IPS DF 6.9 (cell line): ENCODE measurements around the gene VASH1.

ENCODE experiments used
- DNase-seq: peaks from one replicate; pipeline ENCODE4 v3.0.0-alpha.2; 2013; ENCODE audit warnings: low read depth, low spot score
- H3K27ac ChIP-seq: one replicate; pipeline ENCODE4 v1.5.1; 2013; ENCODE audit warnings: low read length, control low read depth
- H3K27me3 ChIP-seq: 2 replicates; pipeline ENCODE4 v1.6.1; 2013; ENCODE audit warnings: mild to moderate bottlenecking, low read length; ENCODE audit not compliant: control insufficient read depth, insufficient read depth
- H3K36me3 ChIP-seq: 2 replicates; pipeline ENCODE4 v1.6.1; 2013; ENCODE audit warnings: low read length; ENCODE audit not compliant: control insufficient read depth, insufficient read depth
- H3K4me1 ChIP-seq: 2 replicates; pipeline ENCODE4 v1.6.1; 2013; ENCODE audit warnings: low read length; ENCODE audit not compliant: control insufficient read depth, insufficient read depth
- H3K4me3 ChIP-seq: 2 replicates; pipeline ENCODE4 v1.5.1; 2013; ENCODE audit warnings: mild to moderate bottlenecking, low read length
- H3K9me3 ChIP-seq: 2 replicates; pipeline ENCODE4 v1.6.1; 2013; ENCODE audit warnings: low read length, inconsistent platforms; ENCODE audit not compliant: control insufficient read depth, insufficient read depth
- WGBS: extraction: QIAGEN DNeasy Blood & Tissue Kit; methylation state at CpG from one replicate; pipeline ENCODE4 v1.1.7; 2013; ENCODE audit warnings: mixed read lengths, missing lambda C conversion rate; ENCODE audit not compliant: insufficient read length, insufficient coverage; 5-methylcytosine and 5-hydroxymethylcytosine counted together

VASH1 gene

GRCh38 chr14:76812422-76813383, 51.4 kb downstream of the VASH1 start, which contains the start of gene ANGEL1:
Gene ANGEL1 (minus strand): TSS chr14:76812882. CDS start chr14:76812827, 55 bp downstream.
- no peaks in the 10 kb centered on the region for H3K27me3 ChIP-seq
- no peaks in the 10 kb centered on the region for H3K4me1 ChIP-seq
- no CpG with 5 or more reads among the region's 69 CpGs for WGBS
- peak within 1 kb of the TSS; percentile 74; the same call in 1 of the 2 replicates for H3K4me3 ChIP-seq
- H3K9me3 ChIP-seq: no peaks in the 10 kb centered on the region
- H3K27ac ChIP-seq: no peak within 1 kb of the TSS
- H3K36me3 ChIP-seq: peaks cover 3% of the 10 kb centered on the region; the same call in 1 of the 2 replicates
- peak; percentile 95 for DNase-seq

- Histone ChIP-seq H3K4me1 (no peaks in the 10 kb centered on the region), H3K36me3 (no peaks in the 10 kb centered on the region), H3K27me3 (no peaks in the 10 kb centered on the region), H3K4me3 (no peak overlapping the region), H3K9me3 (no peaks in the 10 kb centered on the region; the same call in 1 of the 2 replicates), H3K27ac (no peak overlapping the region)
- no CpG with 5 or more reads among the region's 7 CpGs for WGBS
- DNase-seq: no peak
Measured at GRCh38 chr14:76814726-76815645, 53.7 kb downstream of the VASH1 start.

GRCh38 chr14:76820700-76821099, 59.4 kb downstream of the VASH1 start:
- DNase-seq: no peak
- H3K9me3 ChIP-seq: no peaks in the 10 kb centered on the region; the same call in 1 of the 2 replicates
- H3K4me3 ChIP-seq: no peak overlapping the region
- WGBS: no CpG with 5 or more reads among the region's 2 CpGs
- H3K4me1 ChIP-seq: no peaks in the 10 kb centered on the region
- H3K36me3 ChIP-seq: no peaks in the 10 kb centered on the region
- no peak overlapping the region for H3K27ac ChIP-seq
- H3K27me3 ChIP-seq: no peaks in the 10 kb centered on the region

GRCh38 chr14:76826122-76826521, 64.9 kb downstream of the VASH1 start, which contains the start of gene LRRC74A:
Gene LRRC74A (plus strand): TSS chr14:76826408. CDS start chr14:76826698, 290 bp downstream.
- no peaks in the 10 kb centered on the region for H3K36me3 ChIP-seq
- no peak within 1 kb of the TSS for H3K4me3 ChIP-seq
- no peak within 1 kb of the TSS for H3K27ac ChIP-seq
- H3K9me3 ChIP-seq: no peaks in the 10 kb centered on the region; the same call in 1 of the 2 replicates
- no peaks in the 10 kb centered on the region for H3K27me3 ChIP-seq
- peaks cover 4% of the 10 kb centered on the region for H3K4me1 ChIP-seq
- WGBS: no CpG with 5 or more reads among the region's 2 CpGs
- DNase-seq: no peak

- no peak overlapping the region for H3K4me3 ChIP-seq
- H3K27ac ChIP-seq: no peak overlapping the region
- peaks cover 4% of the 10 kb centered on the region for H3K4me1 ChIP-seq
- no peak for DNase-seq
- no peaks in the 10 kb centered on the region for H3K36me3 ChIP-seq
- no peaks in the 10 kb centered on the region for H3K27me3 ChIP-seq
- no CpG with 5 or more reads among the region's 9 CpGs for WGBS
- no peaks in the 10 kb centered on the region for H3K9me3 ChIP-seq
Measured at GRCh38 chr14:76827696-76828296, 66.5 kb downstream of the VASH1 start.

GRCh38 chr14:76828339-76829012, 67.2 kb downstream of the VASH1 start:
- Histone ChIP-seq H3K4me1 (peaks cover 4% of the 10 kb centered on the region), H3K27me3 (no peaks in the 10 kb centered on the region), H3K4me3 (no peak overlapping the region), H3K9me3 (no peaks in the 10 kb centered on the region), H3K36me3 (no peaks in the 10 kb centered on the region), H3K27ac (no peak overlapping the region)
- WGBS: no CpG with 5 or more reads among the region's 17 CpGs
- DNase-seq: no peak

- Histone ChIP-seq H3K4me3 (no peak overlapping the region), H3K4me1 (peaks cover 4% of the 10 kb centered on the region), H3K9me3 (no peaks in the 10 kb centered on the region), H3K27ac (no peak overlapping the region), H3K36me3 (no peaks in the 10 kb centered on the region), H3K27me3 (no peaks in the 10 kb centered on the region)
- DNase-seq: no peak
- no CpG with 5 or more reads among the region's 3 CpGs for WGBS
Measured at GRCh38 chr14:76829013-76829365, 67.7 kb downstream of the VASH1 start.

GRCh38 chr14:76829650-76830421, 68.6 kb downstream of the VASH1 start:
- H3K4me3 ChIP-seq: no peak overlapping the region
- no peaks in the 10 kb centered on the region for H3K27me3 ChIP-seq
- H3K4me1 ChIP-seq: peaks cover 4% of the 10 kb centered on the region
- no peaks in the 10 kb centered on the region for H3K36me3 ChIP-seq
- no peak overlapping the region for H3K27ac ChIP-seq
- no CpG with 5 or more reads among the region's 7 CpGs for WGBS
- DNase-seq: no peak
- H3K9me3 ChIP-seq: no peaks in the 10 kb centered on the region

- Histone ChIP-seq H3K4me3 (no peak overlapping the region), H3K4me1 (peaks cover 4% of the 10 kb centered on the region), H3K9me3 (no peaks in the 10 kb centered on the region), H3K36me3 (no peaks in the 10 kb centered on the region), H3K27me3 (no peaks in the 10 kb centered on the region), H3K27ac (no peak overlapping the region)
- no CpG with 5 or more reads among the region's 4 CpGs for WGBS
- no peak for DNase-seq
Measured at GRCh38 chr14:76830556-76830955, 69.3 kb downstream of the VASH1 start.
